IPS DF 6.9 (cell line): ENCODE data around the gene PER1.
A peak's percentile ranks its signal among the peaks of the same experiment; 100 is the strongest.

Experiments
- DNase-seq: peaks from one replicate; pipeline ENCODE4 v3.0.0-alpha.2; 2013; ENCODE audit warnings: low read depth, low spot score
- H3K27ac ChIP-seq: one replicate; pipeline ENCODE4 v1.5.1; 2013; ENCODE audit warnings: low read length, control low read depth
- H3K27me3 ChIP-seq: 2 replicates; pipeline ENCODE4 v1.6.1; 2013; ENCODE audit warnings: mild to moderate bottlenecking, low read length; ENCODE audit not compliant: control insufficient read depth, insufficient read depth
- H3K36me3 ChIP-seq: 2 replicates; pipeline ENCODE4 v1.6.1; 2013; ENCODE audit warnings: low read length; ENCODE audit not compliant: control insufficient read depth, insufficient read depth
- H3K4me1 ChIP-seq: 2 replicates; pipeline ENCODE4 v1.6.1; 2013; ENCODE audit warnings: low read length; ENCODE audit not compliant: control insufficient read depth, insufficient read depth
- H3K4me3 ChIP-seq: 2 replicates; pipeline ENCODE4 v1.5.1; 2013; ENCODE audit warnings: mild to moderate bottlenecking, low read length
- H3K9me3 ChIP-seq: 2 replicates; pipeline ENCODE4 v1.6.1; 2013; ENCODE audit warnings: low read length, inconsistent platforms; ENCODE audit not compliant: control insufficient read depth, insufficient read depth
- WGBS: extraction: QIAGEN DNeasy Blood & Tissue Kit; methylation state at CpG from one replicate; pipeline ENCODE4 v1.1.7; 2013; ENCODE audit warnings: mixed read lengths, missing lambda C conversion rate; ENCODE audit not compliant: insufficient read length, insufficient coverage; 5-methylcytosine and 5-hydroxymethylcytosine counted together

PER1 gene

DNA sequence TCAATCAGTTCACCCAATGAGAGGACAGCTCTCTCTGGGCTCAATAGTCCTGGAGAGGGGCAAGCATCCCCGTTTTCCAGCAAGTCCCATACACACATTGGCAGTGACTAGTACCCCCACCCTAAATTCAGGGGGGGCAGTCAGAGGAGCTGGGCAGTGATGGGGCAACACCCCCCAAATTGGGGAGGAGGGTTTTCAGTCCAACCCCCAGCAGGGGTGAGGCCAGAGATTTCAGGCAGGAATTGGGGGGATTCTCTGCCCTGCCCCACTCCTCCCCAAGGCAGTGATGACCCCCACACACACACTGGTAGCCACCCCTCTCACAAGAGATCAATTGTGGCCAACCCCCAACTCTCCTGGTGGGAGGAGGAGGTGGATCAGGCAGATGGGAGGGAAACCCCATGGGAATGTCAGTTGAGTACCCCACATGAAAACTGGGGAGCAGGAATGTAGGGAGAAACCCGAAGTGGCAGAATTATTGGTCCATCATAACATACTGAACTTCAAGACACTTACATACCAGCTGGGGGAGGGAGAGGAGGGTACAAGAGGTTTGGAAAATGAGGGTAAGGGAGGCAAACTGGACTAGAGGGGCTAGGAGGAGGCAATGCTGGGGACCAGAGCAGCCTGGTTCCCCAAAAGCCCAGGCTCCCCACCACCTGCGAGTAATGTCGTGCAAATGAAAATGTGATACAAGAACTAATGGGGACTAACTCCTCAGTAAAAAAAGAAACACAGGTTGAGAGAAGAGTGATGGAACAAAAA is 7.4 kb upstream of the PER1 start:
- Histone ChIP-seq H3K9me3 (no peaks in the 10 kb centered on the region), H3K27ac (no peak overlapping the region), H3K27me3 (no peaks in the 10 kb centered on the region), H3K4me1 (peaks cover 3% of the 10 kb centered on the region; the same call in 1 of the 2 replicates), H3K36me3 (no peaks in the 10 kb centered on the region), H3K4me3 (no peak overlapping the region)
- WGBS, result no CpG with 5 or more reads among the region's 4 CpGs
- no peak for DNase-seq

DNA sequence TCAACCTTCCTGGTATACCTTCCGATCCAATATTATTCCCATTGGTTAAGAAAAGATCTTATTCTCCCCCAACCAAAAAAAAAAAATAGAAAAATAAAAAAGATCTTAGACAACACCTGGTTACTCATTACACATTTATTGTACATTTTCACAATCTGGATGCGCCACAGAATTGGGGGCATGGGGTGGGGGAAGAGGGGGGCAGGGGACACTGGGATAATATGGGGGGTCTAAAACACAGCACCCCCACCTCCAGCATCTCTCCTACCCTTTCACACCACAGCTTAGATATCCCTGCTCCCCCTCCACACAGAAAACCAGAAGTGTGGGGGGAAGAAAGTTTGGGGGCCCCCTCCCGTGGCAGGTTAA is 6.8 kb upstream of the PER1 start:
- Histone ChIP-seq H3K4me1 (peaks cover 2% of the 10 kb centered on the region; the same call in 1 of the 2 replicates), H3K27ac (no peak overlapping the region), H3K36me3 (no peaks in the 10 kb centered on the region), H3K4me3 (no peak overlapping the region), H3K27me3 (no peaks in the 10 kb centered on the region), H3K9me3 (no peaks in the 10 kb centered on the region)
- DNase-seq, result no peak
- WGBS, result no CpG with 5 or more reads among the region's 3 CpGs

DNA sequence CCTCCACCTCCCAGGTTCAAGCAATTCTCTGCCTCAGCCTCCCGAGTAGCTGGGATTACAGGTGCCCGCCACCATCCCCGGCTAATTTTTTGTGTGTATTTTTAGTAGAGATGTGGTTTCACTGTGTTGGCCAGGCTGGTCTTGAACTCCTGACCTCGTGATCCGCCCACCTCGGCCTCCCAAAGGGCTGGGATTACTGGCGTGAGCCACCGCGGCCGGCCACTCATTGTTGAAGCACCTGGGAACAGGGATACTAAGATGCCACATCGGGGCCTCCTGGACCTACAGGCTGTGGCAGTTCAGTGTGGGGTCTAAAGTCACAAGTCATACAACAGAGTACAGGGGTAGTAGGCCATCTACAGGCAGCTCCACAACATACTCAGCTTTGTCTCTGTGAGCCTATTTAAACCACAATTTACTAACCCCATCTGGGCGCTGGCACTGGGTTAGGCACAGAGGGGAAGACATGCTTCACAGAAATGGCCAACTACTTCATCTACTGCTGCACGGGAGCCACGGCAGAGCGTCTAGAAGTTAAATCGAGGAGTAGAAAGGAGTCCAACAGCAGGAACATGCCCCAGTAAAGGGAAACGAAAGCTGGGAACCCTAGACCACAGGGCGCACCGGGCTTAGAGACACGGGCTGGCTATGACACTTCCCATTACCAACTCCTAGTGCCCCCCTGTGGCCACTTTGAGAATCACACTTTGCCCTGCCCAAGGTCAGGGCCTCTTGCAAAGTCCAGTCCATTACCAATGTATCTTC is 6.2 kb upstream of the PER1 start:
- WGBS, result no CpG with 5 or more reads among the region's 20 CpGs
- H3K36me3 ChIP-seq, result no peaks in the 10 kb centered on the region
- no peak for DNase-seq
- peaks cover 3% of the 10 kb centered on the region; the same call in 1 of the 2 replicates for H3K4me1 ChIP-seq
- no peak overlapping the region for H3K27ac ChIP-seq
- no peaks in the 10 kb centered on the region for H3K9me3 ChIP-seq
- no peaks in the 10 kb centered on the region for H3K27me3 ChIP-seq
- no peak overlapping the region for H3K4me3 ChIP-seq

- Histone ChIP-seq H3K36me3 (no peaks in the 10 kb centered on the region), H3K27ac (no peak overlapping the region), H3K4me1 (peaks cover 5% of the 10 kb centered on the region), H3K9me3 (no peaks in the 10 kb centered on the region), H3K27me3 (no peaks in the 10 kb centered on the region), H3K4me3 (peak overlapping the region; percentile 78; the same call in 1 of the 2 replicates)
- peak; percentile 100 for DNase-seq
- WGBS, result no CpG with 5 or more reads among the region's 59 CpGs
Measured at GRCh38 chr17:8156246-8156992, 4.2 kb upstream of the PER1 start.

DNA sequence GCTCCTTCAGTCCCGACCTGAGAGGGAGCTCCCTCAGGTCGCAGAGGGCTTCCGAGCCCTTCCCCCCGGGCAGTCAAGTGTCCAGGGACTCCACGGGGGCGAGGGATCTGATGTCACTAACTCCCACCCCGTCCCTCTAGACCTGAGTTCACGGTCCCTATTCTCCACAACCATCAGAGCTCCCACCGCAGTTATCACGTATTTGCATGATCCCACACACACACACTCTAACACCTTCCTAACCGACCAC is 3.7 kb upstream of the PER1 start:
- WGBS, result no CpG with 5 or more reads among the region's 11 CpGs
- Histone ChIP-seq H3K4me1 (peaks cover 6% of the 10 kb centered on the region), H3K9me3 (no peaks in the 10 kb centered on the region), H3K4me3 (peak overlapping the region; percentile 78; the same call in 1 of the 2 replicates), H3K27ac (no peak overlapping the region), H3K36me3 (no peaks in the 10 kb centered on the region), H3K27me3 (no peaks in the 10 kb centered on the region)
- DNase-seq, result no peak

GRCh38 chr17:8155231-8155995 is 3.2 kb upstream of the PER1 start:
- peak overlapping the region; percentile 78; the same call in 1 of the 2 replicates for H3K4me3 ChIP-seq
- H3K4me1 ChIP-seq, result peaks cover 9% of the 10 kb centered on the region
- no peaks in the 10 kb centered on the region for H3K27me3 ChIP-seq
- no peak overlapping the region for H3K27ac ChIP-seq
- H3K9me3 ChIP-seq, result no peaks in the 10 kb centered on the region
- no CpG with 5 or more reads among the region's 14 CpGs for WGBS
- no peak for DNase-seq
- no peaks in the 10 kb centered on the region for H3K36me3 ChIP-seq

GRCh38 chr17:8154608-8155155 is 2.5 kb upstream of the PER1 start:
- no peak for DNase-seq
- no peaks in the 10 kb centered on the region for H3K27me3 ChIP-seq
- H3K4me1 ChIP-seq, result peaks cover 9% of the 10 kb centered on the region
- no peaks in the 10 kb centered on the region for H3K9me3 ChIP-seq
- peaks cover 2% of the 10 kb centered on the region for H3K36me3 ChIP-seq
- H3K27ac ChIP-seq, result no peak overlapping the region
- WGBS, result no CpG with 5 or more reads among the region's 11 CpGs
- H3K4me3 ChIP-seq, result peak overlapping the region; percentile 27; the same call in 1 of the 2 replicates

DNA sequence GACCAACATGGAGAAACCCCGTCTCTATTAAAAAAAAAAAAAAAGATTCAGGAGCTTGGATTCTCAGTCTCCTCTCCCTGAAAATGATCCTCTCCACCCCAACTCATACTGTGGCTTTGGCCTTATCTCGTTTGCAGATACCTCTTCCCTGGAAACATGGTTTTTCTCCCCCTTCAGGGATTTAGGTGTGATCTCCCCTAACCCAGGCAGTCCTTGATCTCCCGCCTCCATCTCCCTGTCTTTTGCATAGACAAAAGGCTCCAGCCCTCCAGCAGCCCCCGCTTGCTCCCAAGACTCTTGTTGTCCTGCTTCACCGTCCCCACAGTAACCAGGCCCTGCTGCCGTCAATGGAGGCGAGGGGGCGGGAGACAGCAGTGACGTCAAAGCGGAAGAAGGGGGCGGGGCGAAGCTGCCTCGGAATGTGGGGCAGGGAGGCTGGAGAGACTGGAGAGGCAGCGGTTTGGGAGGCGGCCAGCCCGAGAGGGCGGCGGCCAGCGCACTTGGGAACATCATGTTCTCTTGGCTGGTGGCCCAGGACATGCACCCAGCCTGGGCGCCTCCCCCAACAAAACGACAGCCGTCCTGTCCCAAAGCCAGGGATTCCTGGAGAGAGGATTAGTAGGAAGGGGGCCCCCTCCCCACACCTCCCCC is 1.9 kb upstream of the PER1 start:
- H3K4me3 ChIP-seq, result peak overlapping the region; percentile 27; the same call in 1 of the 2 replicates
- H3K27ac ChIP-seq, result no peak overlapping the region
- peaks cover 7% of the 10 kb centered on the region for H3K36me3 ChIP-seq
- no peaks in the 10 kb centered on the region for H3K9me3 ChIP-seq
- H3K27me3 ChIP-seq, result no peaks in the 10 kb centered on the region
- no CpG with 5 or more reads among the region's 22 CpGs for WGBS
- no peak for DNase-seq
- H3K4me1 ChIP-seq, result peaks cover 9% of the 10 kb centered on the region

GRCh38 chr17:8153525-8153956 is 1.3 kb upstream of the PER1 start:
- no peak overlapping the region for H3K4me3 ChIP-seq
- peaks cover 9% of the 10 kb centered on the region for H3K4me1 ChIP-seq
- no peak overlapping the region for H3K27ac ChIP-seq
- no peaks in the 10 kb centered on the region for H3K9me3 ChIP-seq
- peaks cover 7% of the 10 kb centered on the region for H3K36me3 ChIP-seq
- WGBS, result no CpG with 5 or more reads among the region's 13 CpGs
- no peaks in the 10 kb centered on the region for H3K27me3 ChIP-seq
- DNase-seq, result no peak
